GM21447 (cell line): ENCODE data around the gene ELOVL1.
A peak's percentile ranks its signal among the peaks of the same experiment; 100 is the strongest.

Experiments
- ATAC-seq: cut with Tn5 transposase; IDR thresholded peaks from one replicate; pipeline ENCODE4 v1.9.1; 2021; ENCODE audit not compliant: unreplicated experiment

ELOVL1 gene

DNA sequence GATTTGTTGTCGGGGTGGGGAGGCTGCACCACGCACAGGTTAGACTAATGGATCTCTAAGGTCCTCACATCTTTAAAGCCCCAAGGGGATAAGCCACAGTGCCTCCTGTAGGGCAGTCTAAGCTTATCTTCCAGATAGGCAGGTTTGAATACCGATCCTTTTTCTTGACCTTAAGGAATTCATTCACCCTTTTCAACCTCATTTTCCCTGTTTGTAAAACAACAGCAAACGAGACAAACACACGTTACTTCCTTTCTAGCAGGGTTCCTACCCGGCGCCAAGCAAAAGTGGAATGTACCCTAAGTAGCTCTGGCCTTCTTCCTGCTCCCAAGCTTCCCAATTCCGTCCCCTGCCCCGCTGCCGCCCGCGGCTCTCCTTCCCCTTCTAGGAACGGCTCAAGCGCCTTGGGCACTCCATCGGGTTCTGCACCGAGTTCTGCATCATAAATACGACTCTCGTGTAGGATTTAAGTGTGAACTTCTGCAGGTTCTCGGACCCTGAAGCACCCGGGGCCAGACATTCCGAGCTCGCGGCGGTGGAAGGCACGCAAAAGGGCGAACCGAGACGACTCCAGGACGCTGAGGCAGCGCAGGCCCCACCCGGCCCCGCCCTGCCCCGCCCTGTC, 9.6 kb downstream of the ELOVL1 start:
- no peak for ATAC-seq

DNA sequence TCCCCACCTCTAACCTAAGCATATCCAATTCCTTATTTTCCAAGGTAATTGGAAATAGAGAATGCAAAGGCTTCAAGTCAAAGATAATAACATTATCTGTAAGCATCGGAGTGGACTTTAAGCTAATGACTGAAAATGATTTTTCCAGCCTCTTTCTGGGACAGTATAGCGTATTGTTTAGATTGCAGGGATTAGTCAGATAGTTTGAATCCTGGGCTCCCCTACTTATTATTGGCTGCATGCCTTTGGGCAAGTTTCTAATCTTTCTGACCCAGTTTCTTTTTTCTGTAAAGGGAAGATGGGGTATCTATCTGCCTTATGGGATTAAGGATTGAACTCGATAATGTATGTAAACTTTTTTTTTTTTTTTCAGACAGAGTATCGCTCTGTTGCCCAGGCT, 10.6 kb downstream of the ELOVL1 start:
- ATAC-seq: no peak

- ATAC-seq: no peak
These were observed 12.9 kb downstream of the ELOVL1 start for GRCh38 chr1:43354936-43355335.

GRCh38 chr1:43354471-43354870, 13.3 kb downstream of the ELOVL1 start:
- no peak for ATAC-seq

- ATAC-seq: no peak
These were observed 14.9 kb downstream of the ELOVL1 start for GRCh38 chr1:43352881-43353280.

DNA sequence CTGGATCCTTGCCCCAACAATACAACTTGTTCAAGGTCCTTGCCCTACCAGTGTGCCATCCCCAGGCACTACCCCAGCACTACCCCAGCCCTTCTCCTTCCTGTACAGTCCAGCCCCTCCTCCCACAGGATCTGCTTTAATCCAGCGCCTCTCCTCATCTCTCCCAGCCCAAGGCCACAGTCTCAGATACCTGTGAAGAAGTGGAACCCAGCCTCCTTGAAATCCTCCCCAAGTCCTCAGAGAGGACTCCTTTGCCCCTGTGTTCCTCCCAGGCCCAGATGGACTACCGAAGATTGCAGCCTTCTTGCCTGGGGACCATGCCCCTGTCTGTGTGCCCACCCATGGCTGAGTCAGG, 15.5 kb downstream of the ELOVL1 start:
- no peak for ATAC-seq

GRCh38 chr1:43351421-43352350, 16.1 kb downstream of the ELOVL1 start:
- ATAC-seq: no peak

DNA sequence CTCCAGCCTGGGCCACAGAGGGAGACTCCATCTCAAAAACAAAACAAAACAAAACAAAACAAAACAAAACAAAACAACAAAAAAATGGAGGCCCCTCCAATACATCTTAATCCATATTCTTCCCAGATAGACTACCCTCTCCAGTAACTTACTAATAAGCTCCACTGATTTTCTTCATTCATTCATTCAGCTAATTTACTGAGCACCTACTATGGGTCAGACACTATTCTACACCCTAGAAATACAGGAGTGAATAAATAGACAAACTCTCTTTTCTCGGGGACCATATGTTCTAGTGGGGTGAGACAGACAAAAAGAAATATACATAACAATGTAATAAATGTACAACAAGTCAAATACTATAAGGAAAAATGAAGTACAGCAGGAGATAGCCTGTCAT, 16.8 kb downstream of the ELOVL1 start:
- no peak for ATAC-seq

DNA sequence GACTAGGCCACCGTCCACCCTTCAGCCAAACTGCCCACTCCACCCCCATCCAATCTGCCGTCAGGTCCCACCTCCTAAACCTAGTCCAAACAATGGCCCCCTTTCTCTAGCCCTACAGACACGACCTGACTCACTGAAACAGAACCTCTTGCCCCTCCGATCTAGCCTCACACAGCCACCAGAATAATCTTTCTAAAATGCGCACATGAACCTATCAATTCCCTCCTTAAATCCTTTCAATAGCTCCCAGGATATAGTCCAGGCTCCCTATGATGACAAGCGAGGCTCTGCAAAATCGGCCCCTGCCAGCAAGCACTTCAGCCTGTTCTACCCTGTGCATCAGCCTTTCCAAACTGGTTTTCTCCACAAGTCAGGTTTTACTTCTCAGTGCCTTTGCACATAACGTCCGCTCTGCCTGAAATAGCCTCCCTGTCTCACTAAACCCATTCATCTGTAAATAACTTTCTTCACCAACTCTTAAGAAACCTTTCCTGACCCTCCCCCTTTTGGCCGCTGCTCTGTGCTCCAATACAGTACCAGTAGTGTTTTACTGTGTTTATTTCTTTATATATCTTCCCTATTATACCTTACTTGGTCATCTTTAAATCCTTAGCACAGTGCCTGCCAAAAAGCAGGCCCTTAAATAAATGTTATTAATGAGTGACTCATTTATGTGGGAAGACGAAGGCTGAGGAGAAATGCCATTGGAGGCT, 18.1 kb downstream of the ELOVL1 start:
- no peak for ATAC-seq

GRCh38 chr1:43348809-43349593, 18.8 kb downstream of the ELOVL1 start:
- peak; percentile 81 for ATAC-seq

DNA sequence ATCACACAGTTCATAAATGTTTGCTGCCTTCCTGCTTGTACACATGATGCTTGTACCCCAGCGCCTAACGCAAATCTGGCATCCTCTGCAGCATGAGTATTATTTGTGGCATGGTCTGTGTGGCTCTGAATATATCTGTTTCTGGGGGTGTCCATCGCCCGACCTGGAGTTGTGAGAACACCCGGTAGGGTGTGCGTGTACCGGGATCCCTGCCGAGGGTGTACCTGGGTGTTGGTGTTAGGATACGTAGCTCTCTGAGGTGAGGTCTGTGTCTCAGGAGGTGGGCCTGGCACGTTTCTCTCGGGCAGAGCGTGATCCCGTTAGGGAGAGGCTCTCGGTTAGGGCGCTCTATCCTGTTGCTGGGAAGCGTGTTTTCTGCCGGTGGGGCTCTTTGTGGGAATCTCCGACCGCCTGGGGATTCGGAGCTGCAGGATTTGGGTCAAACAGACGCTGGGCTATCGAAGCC, 19.4 kb downstream of the ELOVL1 start:
- ATAC-seq: no peak

DNA sequence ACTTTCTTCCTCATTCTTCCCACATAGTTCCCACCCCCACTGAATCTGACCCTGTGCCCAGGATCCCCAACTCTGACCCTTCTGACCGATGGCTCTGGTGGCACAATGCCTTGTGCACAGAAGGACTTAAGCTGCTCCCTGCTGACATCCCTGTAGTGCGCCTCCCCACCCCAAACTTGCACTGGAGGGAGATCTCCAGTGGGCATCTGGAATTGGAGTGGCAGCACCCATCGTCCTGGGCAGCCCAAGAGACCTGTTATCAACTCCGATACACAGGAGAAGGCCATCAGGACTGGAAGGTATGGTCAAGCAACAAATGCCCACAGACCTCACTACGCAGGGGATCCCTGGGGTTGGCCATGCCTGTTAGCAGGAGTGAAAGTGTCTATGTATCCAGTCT, 21.2 kb downstream of the ELOVL1 start:
- no peak for ATAC-seq

DNA sequence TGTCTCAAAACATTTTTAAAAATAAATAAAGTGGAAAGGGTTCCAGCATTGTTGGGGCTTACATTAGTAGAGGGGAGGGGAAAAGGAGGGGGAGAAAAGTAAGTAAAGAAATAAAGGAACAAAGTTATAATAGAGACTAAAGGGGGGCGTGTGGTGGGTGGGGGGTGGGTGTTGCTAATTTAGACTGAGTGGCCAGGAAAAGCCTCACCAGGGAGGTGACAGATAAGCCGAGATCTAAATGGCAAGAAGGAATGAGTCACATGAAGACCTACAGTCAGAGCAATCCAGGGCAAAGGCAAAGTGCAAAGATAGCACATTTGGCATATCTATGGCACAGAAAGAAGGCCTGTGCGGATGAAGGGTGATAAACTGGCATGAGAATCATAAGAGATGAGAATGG, 22.7 kb downstream of the ELOVL1 start:
- ATAC-seq: no peak

DNA sequence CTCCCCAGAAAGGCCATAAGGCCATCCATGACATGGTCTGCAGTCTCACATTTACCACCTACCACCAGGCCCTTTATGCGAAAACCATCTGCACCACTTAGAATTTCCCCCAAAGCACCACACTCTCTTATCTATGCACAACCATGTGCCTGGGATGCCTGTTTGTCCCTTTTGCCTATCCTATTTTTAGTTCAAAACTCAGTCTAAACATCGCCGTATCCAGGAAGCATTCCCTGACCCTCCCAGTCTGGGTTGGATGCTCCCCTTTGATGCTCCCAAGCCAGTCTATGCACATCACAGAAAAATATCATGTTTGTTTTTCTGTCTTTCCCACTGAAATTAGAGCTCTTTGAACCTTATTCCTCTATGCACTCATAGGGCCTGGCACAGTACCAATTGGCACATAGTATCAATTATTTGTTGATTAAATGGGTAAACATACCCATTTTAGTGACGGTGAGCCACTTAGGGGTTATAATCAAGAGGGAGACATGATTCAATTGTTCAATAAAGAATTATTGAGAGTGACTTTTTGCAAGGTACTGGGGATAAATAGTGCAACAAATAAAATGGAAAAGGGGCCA, 23.5 kb downstream of the ELOVL1 start:
- no peak for ATAC-seq

GRCh38 chr1:43340559-43340958, 27.3 kb downstream of the ELOVL1 start:
- ATAC-seq: no peak

DNA sequence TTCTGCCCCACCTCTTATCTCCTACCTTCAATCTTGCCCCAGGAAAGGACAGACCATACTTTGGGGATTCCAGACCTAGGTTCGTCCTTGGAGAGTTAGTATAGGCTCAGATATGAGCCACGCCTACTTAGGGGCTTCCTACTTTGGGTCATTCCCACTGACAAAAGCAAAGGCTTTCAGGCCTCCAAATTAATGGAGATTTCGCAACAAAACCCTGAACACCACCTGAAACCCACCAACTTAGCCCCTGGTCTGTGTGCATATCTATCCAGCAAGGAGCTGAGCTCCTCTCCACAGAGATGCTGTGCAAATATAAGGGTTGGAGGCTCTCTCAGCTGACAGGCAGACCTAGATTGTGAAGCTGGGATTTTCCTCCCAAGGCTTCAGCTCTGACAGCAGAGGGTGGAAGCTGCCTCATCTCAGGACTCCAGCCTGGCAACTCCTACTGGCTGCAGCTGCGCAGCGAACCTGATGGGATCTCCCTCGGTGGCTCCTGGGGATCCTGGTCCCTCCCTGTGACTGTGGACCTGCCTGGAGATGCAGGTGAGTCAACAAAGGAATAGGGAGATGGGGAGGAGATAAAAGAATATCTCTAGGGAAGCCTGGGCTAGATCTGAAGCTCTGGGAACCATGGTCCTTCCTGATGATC, 28.1 kb downstream of the ELOVL1 start:
- no peak for ATAC-seq

GRCh38 chr1:43338001-43338400, 29.8 kb downstream of the ELOVL1 start:
- no peak for ATAC-seq

DNA sequence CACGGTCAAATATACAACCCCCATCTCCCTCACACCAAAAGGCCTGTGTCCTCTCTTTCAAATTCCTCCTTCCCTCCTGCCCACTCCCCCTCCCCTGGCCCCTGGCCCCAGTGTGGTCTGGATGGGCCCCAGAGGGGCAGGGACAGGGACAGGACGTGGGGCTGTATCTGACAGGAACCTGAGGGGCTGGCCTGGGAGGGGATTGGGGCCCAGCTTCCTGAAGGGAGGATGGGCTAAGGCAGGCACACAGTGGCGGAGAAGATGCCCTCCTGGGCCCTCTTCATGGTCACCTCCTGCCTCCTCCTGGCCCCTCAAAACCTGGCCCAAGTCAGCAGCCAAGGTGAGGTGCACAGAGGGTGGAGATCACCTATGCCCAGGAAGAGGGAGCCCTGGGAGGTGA, 30.2 kb downstream of the ELOVL1 start, which contains the start of gene MPL:
Gene MPL, plus strand, starts transcription at position 231 of the 400 bp plus-strand sequence. Its CDS starts 31 bp downstream, at position 262.
- no peak for ATAC-seq

DNA sequence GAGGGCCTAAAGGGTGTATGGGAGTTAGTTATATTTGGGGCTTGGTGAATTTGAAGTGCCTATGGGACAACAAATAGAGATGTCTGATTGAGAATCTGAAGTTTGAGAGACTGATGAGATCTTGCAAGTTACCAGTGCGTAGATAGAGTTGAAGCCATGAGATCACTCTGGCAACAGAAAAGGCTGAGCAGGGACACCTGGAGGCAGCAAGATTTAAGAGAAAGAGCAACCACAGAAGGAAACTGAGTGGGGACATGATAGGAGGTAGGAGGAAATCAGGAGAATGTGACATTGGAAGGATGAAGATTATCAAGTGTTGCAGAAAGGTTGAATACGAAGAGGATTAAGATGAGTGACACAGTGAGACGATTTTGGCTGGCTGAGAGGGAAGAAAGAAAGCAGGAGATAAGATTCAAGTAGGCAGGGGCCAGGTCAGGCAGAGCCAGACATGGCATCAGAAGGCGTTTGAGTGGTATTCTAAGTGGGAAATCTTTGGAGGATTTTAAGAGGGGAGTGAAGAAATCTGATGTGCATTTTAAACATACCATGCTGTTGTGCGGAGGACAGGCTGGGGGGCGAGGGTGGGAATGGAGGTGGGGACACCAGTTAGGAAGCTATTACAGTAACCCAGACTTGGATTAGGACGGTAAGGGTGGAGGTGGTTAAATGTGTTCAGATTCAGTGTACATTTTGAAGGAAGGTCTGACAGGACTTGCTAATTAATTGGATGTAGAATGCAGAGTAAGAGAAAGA, 33.2 kb downstream of the ELOVL1 start:
- no peak for ATAC-seq
